HepG2 (cell line): ENCODE measurements around the gene TTC28. TPM values are rescaled to one million over a fixed set of nuclear protein-coding genes. Genes with fewer than 3 reads are reported as not detected.

Source experiments
- ARID3A ChIP-seq: IDR thresholded peaks from 2 replicates; pipeline ENCODE4 v1.6.1; 2012; ENCODE audit warnings: low read depth, low read length, improper control_type of control experiment
- ARNTL ChIP-seq: sonication (generic); formaldehyde crosslinking; IDR thresholded peaks from 2 replicates; pipeline ENCODE4 v1.4.0; 2020; ENCODE audit warnings: mild to moderate bottlenecking, missing genetic modification reagents
- ATM ChIP-seq: fragments of 450-650 bp; IDR thresholded peaks from 2 replicates; pipeline ENCODE4 v1.7.1; 2017; ENCODE audit warnings: mild to moderate bottlenecking, borderline replicate concordance
- BATF2 ChIP-seq: sonication (generic); formaldehyde crosslinking; IDR thresholded peaks from 2 replicates; pipeline ENCODE4 v1.8.0; 2022; ENCODE audit warnings: mild to moderate bottlenecking, missing genetic modification reagents, moderate library complexity
- CREM ChIP-seq, 2 experiments: sonication (generic) in 1 of 2; formaldehyde crosslinking in 1 of 2; IDR thresholded peaks; 2 replicates each; pipeline versions ENCODE4 v1.4.0 to v1.6.1; 2016 to 2020; ENCODE audit warnings: antibody characterized with exemption in 1 of 2, mild to moderate bottlenecking in 1 of 2, missing genetic modification reagents in 1 of 2
- FOSL2 ChIP-seq: sonication (generic); formaldehyde crosslinking; IDR thresholded peaks from 2 replicates; pipeline ENCODE4 v1.4.0; 2020; ENCODE audit warnings: missing genetic modification reagents
- FOXA1 ChIP-seq, 2 experiments: fragments of 450-650 bp in 1 of 2; sonication (generic) in 1 of 2; formaldehyde crosslinking in 1 of 2; IDR thresholded peaks; 2 replicates each; pipeline versions ENCODE4 v1.4.0 to v1.6.1; 2016 to 2020; ENCODE audit warnings: missing genetic modification reagents in 1 of 2
- FOXK1 ChIP-seq: sonication (generic); formaldehyde crosslinking; IDR thresholded peaks from 2 replicates; pipeline ENCODE4 v1.4.0; 2020; ENCODE audit warnings: low read depth, missing genetic modification reagents, borderline replicate concordance
- GATAD2A ChIP-seq: IDR thresholded peaks from 2 replicates; pipeline ENCODE4 v1.6.1; 2016
- GMEB2 ChIP-seq: IDR thresholded peaks from 2 replicates; pipeline ENCODE4 v1.6.1; 2016; ENCODE audit warnings: missing biosample characterization, missing genetic modification reagents, low read depth
- IRX3 ChIP-seq: sonication (generic); formaldehyde crosslinking; IDR thresholded peaks from 2 replicates; pipeline ENCODE4 v1.8.1; 2023; ENCODE audit warnings: mild to moderate bottlenecking, low read depth, missing genetic modification reagents, borderline replicate concordance
- ISL2 ChIP-seq: sonication (generic); formaldehyde crosslinking; IDR thresholded peaks from 2 replicates; pipeline ENCODE4 v1.5.0; 2020; ENCODE audit warnings: missing genetic modification reagents
- KAT8 ChIP-seq: IDR thresholded peaks from 2 replicates; pipeline ENCODE4 v1.6.1; 2016; ENCODE audit warnings: missing genetic modification reagents, missing compliant biosample characterization
- KLF16 ChIP-seq, 2 experiments: sonication (generic) in 1 of 2; formaldehyde crosslinking in 1 of 2; IDR thresholded peaks; 2 replicates each; pipeline versions ENCODE4 v1.6.1 to v1.8.0; 2016 to 2023; ENCODE audit warnings: missing genetic modification reagents in 2 of 2, missing compliant biosample characterization in 1 of 2
- MYNN ChIP-seq: sonication (generic); formaldehyde crosslinking; IDR thresholded peaks from 2 replicates; pipeline ENCODE4 v1.4.0; 2020; ENCODE audit warnings: mild to moderate bottlenecking, low read depth, missing genetic modification reagents
- NFIC ChIP-seq: IDR thresholded peaks from 2 replicates; pipeline ENCODE4 v1.6.1; 2012; ENCODE audit warnings: mild to moderate bottlenecking, low read length, inconsistent platforms
- NRL ChIP-seq: sonication (generic); formaldehyde crosslinking; IDR thresholded peaks from 2 replicates; pipeline ENCODE4 v1.5.0; 2020; ENCODE audit warnings: missing genetic modification reagents, mild to moderate bottlenecking, moderate library complexity, borderline replicate concordance
- PAWR ChIP-seq: sonication (generic); formaldehyde crosslinking; IDR thresholded peaks from 2 replicates; pipeline ENCODE4 v1.4.0; 2020; ENCODE audit warnings: missing genetic modification reagents, mild to moderate bottlenecking, borderline replicate concordance
- PITX1 ChIP-seq: sonication (generic); formaldehyde crosslinking; IDR thresholded peaks from 2 replicates; pipeline ENCODE4 v1.5.1; 2020; ENCODE audit warnings: mild to moderate bottlenecking, missing genetic modification reagents
- RXRA ChIP-seq: sonication (generic); formaldehyde crosslinking; IDR thresholded peaks from 2 replicates; pipeline ENCODE4 v1.5.1; 2020; ENCODE audit warnings: missing genetic modification reagents
- ZBTB3 ChIP-seq: sonication (generic); formaldehyde crosslinking; IDR thresholded peaks from 2 replicates; pipeline ENCODE4 v1.4.0; 2020; ENCODE audit warnings: low read depth, mild to moderate bottlenecking, moderate library complexity, missing genetic modification reagents, borderline replicate concordance
- ZBTB44 ChIP-seq: sonication (generic); formaldehyde crosslinking; IDR thresholded peaks from 2 replicates; pipeline ENCODE4 v1.4.0; 2020; ENCODE audit warnings: missing genetic modification reagents
- ZFP41 ChIP-seq: sonication (generic); formaldehyde crosslinking; IDR thresholded peaks from 2 replicates; pipeline ENCODE4 v1.4.0; 2020; ENCODE audit warnings: mild to moderate bottlenecking, missing genetic modification reagents, borderline replicate concordance
- ZNF251 ChIP-seq: sonication (generic); formaldehyde crosslinking; IDR thresholded peaks from 2 replicates; pipeline ENCODE4 v1.9.0; 2021; ENCODE audit warnings: mild to moderate bottlenecking, missing genetic modification reagents
- ZNF816 ChIP-seq: sonication (generic); formaldehyde crosslinking; IDR thresholded peaks from 2 replicates; pipeline ENCODE4 v1.8.0; 2022; ENCODE audit warnings: missing genetic modification reagents, mild to moderate bottlenecking, borderline replicate concordance
- polyA plus RNA-seq, 8 experiments: library from polyadenylated mRNA; depleted of rRNA in 3 of 8; stranded (reverse) in 7 of 8; unstranded in 1 of 8; fragments of >200 nt; fragmentation: Illumina TruSeq in 4 of 8; extraction: Trizol in 4 of 8; gene quantifications; 2 replicates each; pipeline versions ENCODE4 v1.2.1 to v1.2.3, GENCODE V29; 2011 to 2016; ENCODE audit warnings: low read depth in 4 of 8, missing spikeins in 1 of 8, mixed read lengths in 1 of 8; ENCODE audit not compliant: insufficient read depth in 1 of 8
- total RNA-seq, 5 experiments: library from RNA; depleted of rRNA; stranded (reverse); fragments of >200 nt; fragmentation: Illumina TruSeq; extraction: Trizol; gene quantifications; 2 replicates each; pipeline ENCODE4 v1.2.3, GENCODE V29; 2016; ENCODE audit warnings: low read depth in 1 of 5

Gene TTC28
- total and polyA plus RNA-seq, 2 of the 13 experiments (the other 11 are each of a cell fraction or from before 2014, with no cell fraction given): 4.2 to 13.1 TPM

- TF ChIP-seq FOSL2 (CRISPR knock-in tag) (peak; percentile 54; the same call in 1 of the 2 replicates), KLF16 (CRISPR knock-in tag; IDR thresholded peaks at IDR 0.05) (peak in 1 of 2 experiments; percentile 64; a peak in 1 of 4 replicates), MYNN (CRISPR knock-in tag) (no peak), ATM (no peak), BATF2 (CRISPR knock-in tag) (no peak), GATAD2A (CRISPR knock-in tag) (peak; percentile 82), IRX3 (CRISPR knock-in tag) (no peak), RXRA (CRISPR knock-in tag) (no peak; the same call in 1 of the 2 replicates), NFIC (peak; percentile 72; the same call in 1 of the 2 replicates), ZBTB3 (no peak), GMEB2 (no peak), KAT8 (CRISPR knock-in tag) (0 out of 2 replicates have a peak, but pooled peaks have one; percentile 28), CREM (IDR thresholded peaks at IDR 0.05) (no peak), CREM (CRISPR knock-in tag; IDR thresholded peaks at IDR 0.05) (no peak), FOXA1 (IDR thresholded peaks at IDR 0.05) (peak; percentile 40; the same call in 1 of the 2 replicates), FOXA1 (CRISPR knock-in tag; IDR thresholded peaks at IDR 0.05) (peak; percentile 87), PITX1 (CRISPR knock-in tag) (peak; percentile 63; the same call in 1 of the 2 replicates), NRL (CRISPR knock-in tag) (no peak), ARID3A (peak; percentile 46; the same call in 1 of the 2 replicates), PAWR (CRISPR knock-in tag) (no peak), ZNF816 (CRISPR knock-in tag) (no peak), ZFP41 (CRISPR knock-in tag) (no peak), ISL2 (CRISPR knock-in tag) (peak; percentile 65; the same call in 1 of the 2 replicates), FOXK1 (CRISPR knock-in tag) (0 out of 2 replicates have a peak, but pooled peaks have one; percentile 33), ZBTB44 (CRISPR knock-in tag) (no peak), ZNF251 (CRISPR knock-in tag) (no peak), ARNTL (CRISPR knock-in tag) (no peak)
Measured at GRCh38 chr22:28424427-28425080, 255.1 kb downstream of the TTC28 start (continued).
